GM12892 (cell line): ENCODE data around the gene E2F6.

ENCODE experiments used
- POLR2A ChIP-seq: IDR thresholded peaks from 2 replicates; pipeline ENCODE4 v1.6.1; 2011; ENCODE audit warnings: low read depth, low read length, control low read depth
- POLR2AphosphoS5 ChIP-seq: IDR thresholded peaks from 2 replicates; pipeline ENCODE4 v1.6.1; 2011; ENCODE audit warnings: low read depth, low read length, control low read depth
- TAF1 ChIP-seq: IDR thresholded peaks from 2 replicates; pipeline ENCODE4 v1.6.1; 2011; ENCODE audit warnings: low read depth, mild to moderate bottlenecking, control low read depth, low read length, borderline replicate concordance

- no peak for TF ChIP-seq POLR2A
- TF ChIP-seq POLR2AphosphoS5: no peak
- TF ChIP-seq TAF1: no peak
These were observed 14.9 kb upstream of the E2F6 start for GRCh38 chr2:11480859-11481258.
